Endothelial cell of umbilical vein (primary cell): ENCODE data around the gene CC2D2B. TPM values are rescaled to one million over a fixed set of nuclear protein-coding genes. Genes with fewer than 3 reads are reported as not detected.

Experiments
- BruUV-seq: library from RNA; stranded (reverse); fragments of 400-500 nt; replicated peaks from 2 replicates; lab custom pipeline; 2021; lab: Mats Ljungman, UMichigan
- CTCF ChIA-PET: fragments of 300-600, 350-600 bp; sonication (Branson Sonifier 250); formaldehyde crosslinking; loops from one replicate; lab custom pipeline; 2021; ENCODE audit warnings: antibody characterized with exemption, inconsistent platforms; lab: Charles Lee
- POLR2A ChIA-PET: fragments of 300-600, 350-600 bp; sonication (Branson Sonifier 250); formaldehyde crosslinking; loops from one replicate; lab custom pipeline; 2021; ENCODE audit warnings: antibody characterized with exemption, inconsistent platforms; lab: Charles Lee
- DNase-seq: peaks from one replicate; pipeline ENCODE4 v3.0.0-alpha.2; 2011; ENCODE audit warnings: low read depth, low spot score
- FAIRE-seq: peaks from 2 replicates; lab custom pipeline; 2011; peaks lifted over from hg19 to GRCh38; lab: Jason Lieb, UNC
- H2AFZ ChIP-seq: 2 replicates; pipeline ENCODE4 v1.6.0; 2012; ENCODE audit warnings: low read depth, low read length, control low read depth, inconsistent platforms
- H3K27ac ChIP-seq: 2 replicates; pipeline ENCODE4 v1.5.1; 2011; ENCODE audit warnings: low read depth, mild to moderate bottlenecking, control low read depth, low read length, moderate library complexity; ENCODE audit not compliant: insufficient read depth
- H3K27me3 ChIP-seq, 2 experiments: 2 replicates each; pipeline versions ENCODE4 v1.6.0 to v1.6.1; 2011; ENCODE audit warnings: low read length in 2 of 2, mixed read lengths in 1 of 2; ENCODE audit not compliant: control insufficient read depth in 2 of 2, insufficient read depth in 2 of 2
- H3K36me3 ChIP-seq, 2 experiments: 2 replicates in 1 of 2; 3 replicates in 1 of 2; pipeline ENCODE4 v1.5.1; 2011; ENCODE audit warnings: low read length in 2 of 2, mild to moderate bottlenecking in 1 of 2, moderate library complexity in 1 of 2; ENCODE audit not compliant: control insufficient read depth in 2 of 2, insufficient read depth in 2 of 2; ENCODE audit errors: extremely low read depth in 1 of 2
- H3K4me1 ChIP-seq: 3 replicates; pipeline ENCODE4 v1.5.1; 2011; ENCODE audit warnings: mild to moderate bottlenecking, low read length; ENCODE audit not compliant: control insufficient read depth, insufficient read depth; ENCODE audit errors: extremely low read depth
- H3K4me2 ChIP-seq: 2 replicates; pipeline ENCODE4 v1.6.1; 2011; ENCODE audit warnings: low read length, control low read depth, mixed read lengths; ENCODE audit not compliant: insufficient read depth
- H3K4me3 ChIP-seq, 3 experiments: fragments of 200-600 bp in 1 of 3; sonication (generic), shearing (Covaris generic) in 1 of 3; replicated peaks in 1 of 3; 2 replicates each; pipeline ENCODE4 v1.5.1; 2011 to 2016; ENCODE audit warnings: control low read depth in 3 of 3, low read length in 3 of 3, mild to moderate bottlenecking in 2 of 3, inconsistent platforms in 1 of 3, low read depth in 1 of 3, moderate library complexity in 1 of 3; ENCODE audit not compliant: insufficient read depth in 1 of 3
- H3K79me2 ChIP-seq: 2 replicates; pipeline ENCODE4 v1.6.0; 2012; ENCODE audit warnings: low read length, inconsistent platforms; ENCODE audit not compliant: control insufficient read depth, insufficient read depth
- H3K9ac ChIP-seq: replicated peaks from 2 replicates; pipeline ENCODE3; 2011; ENCODE audit warnings: low read length, control low read depth; ENCODE audit not compliant: insufficient read depth; ENCODE audit errors: extremely low read depth
- H3K9me1 ChIP-seq: replicated peaks from 3 replicates; pipeline ENCODE4 v1.6.0; 2011; ENCODE audit warnings: mild to moderate bottlenecking, low read length; ENCODE audit not compliant: control insufficient read depth, insufficient read depth; ENCODE audit errors: extremely low read depth
- H3K9me3 ChIP-seq: replicated peaks from 2 replicates; pipeline ENCODE4 v1.5.1; 2012; ENCODE audit warnings: low read length, inconsistent platforms; ENCODE audit not compliant: control insufficient read depth, insufficient read depth
- H4K20me1 ChIP-seq: replicated peaks from 2 replicates; pipeline ENCODE3; 2011; ENCODE audit warnings: mild to moderate bottlenecking, low read length; ENCODE audit not compliant: control insufficient read depth, insufficient read depth; ENCODE audit errors: extremely low read depth
- EZH2 ChIP-seq: IDR thresholded peaks from 2 replicates; pipeline ENCODE4 v1.6.1; 2012; ENCODE audit warnings: borderline replicate concordance, low read depth, mild to moderate bottlenecking, moderate library complexity, low read length, inconsistent platforms; ENCODE audit not compliant: severe bottlenecking
- FOS ChIP-seq: IDR thresholded peaks from 2 replicates; pipeline ENCODE4 v1.6.1; 2011; ENCODE audit warnings: mild to moderate bottlenecking, low read length, moderate library complexity, borderline replicate concordance; ENCODE audit not compliant: insufficient read depth
- GATA2 ChIP-seq: IDR thresholded peaks from 2 replicates; pipeline ENCODE4 v1.7.0; 2011; ENCODE audit warnings: low read depth, mild to moderate bottlenecking, moderate library complexity, mixed read lengths, low read length; ENCODE audit not compliant: insufficient read length, insufficient read depth
- JUN ChIP-seq: IDR thresholded peaks from 2 replicates; pipeline ENCODE4 v1.6.1; 2011; ENCODE audit warnings: borderline replicate concordance, low read depth; ENCODE audit not compliant: insufficient read length, insufficient read depth
- MYC ChIP-seq: IDR thresholded peaks from one replicate; pipeline ENCODE4 v1.6.1; 2011; ENCODE audit warnings: mild to moderate bottlenecking, low read depth, low read length
- POLR2AphosphoS5 ChIP-seq: IDR thresholded peaks from 2 replicates; pipeline ENCODE4 v1.6.1; 2012; ENCODE audit warnings: low read depth, mild to moderate bottlenecking, control low read depth, low read length, moderate library complexity; ENCODE audit not compliant: insufficient read depth
- dilution Hi-C: fragments of 300-500 bp; cut with MboI; formaldehyde crosslinking; loops from one replicate; pipeline ENCODE4 v1.15.0; 2019; ENCODE audit warnings: low sequenced_read_pairs; ENCODE audit not compliant: extremely low pct_ligation_motif_present
- intact Hi-C: fragments of 100-400 bp; cut with micrococcal nuclease; formaldehyde crosslinking; loops from one replicate; pipeline ENCODE4 v1.10.0; 2022
- microRNA-seq: library from miRNA; unstranded; fragments of <30 nt; microRNA quantifications from one replicate; pipeline ENCODE4 v1.2.0, GENCODE V29; 2021; ENCODE audit warnings: borderline number of aligned reads, borderline replicate concordance
- polyA plus RNA-seq, 4 experiments: library from polyadenylated mRNA; depleted of rRNA in 3 of 4; stranded (reverse) in 3 of 4; unstranded in 1 of 4; fragments of >200 nt; gene quantifications; 2 replicates each; pipeline versions ENCODE4 v1.2.1 to v1.2.3, GENCODE V29; 2011 to 2012; ENCODE audit warnings: missing spikeins in 1 of 4
- small RNA-seq: library from RNA; depleted of rRNA; stranded (forward); fragments of <200 nt; gene quantifications from one replicate; pipeline ENCODE3, GENCODE V24; 2012; ENCODE audit warnings: low replicate concordance, low read depth; ENCODE audit not compliant: insufficient read depth, insufficient read length
- total RNA-seq: library from RNA; stranded (reverse); gene quantifications from 2 replicates; pipeline ENCODE4 v1.2.3, GENCODE V29; 2021
- TF ChIP-seq, protein P1 (sequence below): IDR thresholded peaks from 2 replicates; pipeline ENCODE4 v1.6.1; 2011; ENCODE audit not compliant: insufficient read depth, insufficient read length
- TF ChIP-seq, protein P2 (sequence below), 2 donors: IDR thresholded peaks; 1 replicate in 1 of 2; 2 replicates in 1 of 2; pipeline ENCODE4 v1.5.1; 2011; ENCODE audit warnings: low read length in 2 of 2, mild to moderate bottlenecking in 2 of 2, moderate library complexity in 2 of 2, control low read depth in 1 of 2, inconsistent platforms in 1 of 2, low read depth in 1 of 2; ENCODE audit not compliant: insufficient read depth in 1 of 2; ENCODE audit errors: extremely low read depth in 1 of 2

The CC2D2B gene
- total and polyA plus RNA-seq, 2 donors (not counting 3 experiments of a cell fraction or from before 2014, with no cell fraction given), result 0.21 to 1.2 TPM

DNA sequence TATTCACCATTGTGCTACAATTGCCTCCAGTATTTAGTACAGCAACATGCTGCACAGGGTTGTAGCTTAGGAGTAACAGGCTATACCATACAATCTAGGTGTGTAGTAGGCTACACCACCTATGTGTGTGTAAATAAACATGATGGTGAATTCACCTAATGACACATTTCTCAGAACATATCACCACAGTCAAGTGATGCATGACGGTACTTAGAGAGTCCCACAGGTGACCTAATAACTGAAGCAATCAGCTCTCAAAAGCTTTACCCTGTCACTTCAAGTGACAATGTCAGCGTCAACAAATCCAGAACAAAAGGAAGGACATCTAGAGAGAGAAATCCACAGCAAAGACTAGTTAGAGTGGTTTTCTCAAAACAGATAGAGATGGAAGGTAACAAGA is 174.4 kb downstream of the CC2D2B start:
- BruUV-seq, result no TSS peak
- no peaks in the 10 kb centered on the region for H3K27me3 ChIP-seq
- H3K79me2 ChIP-seq, result no peaks in the 10 kb centered on the region
- H3K4me1 ChIP-seq, result no peaks in the 10 kb centered on the region
- ChIA-PET CTCF (interaction anchor here (0.6 to 1.5 kb wide), 2 partner anchors 12 to 65 kb away, joined by 3 to 6 read pairs; no protein-coding TSS in a partner anchor), POLR2A (no interaction called here)
- no peaks in the 10 kb centered on the region for H3K9me1 ChIP-seq
- TF ChIP-seq, protein P1, sequence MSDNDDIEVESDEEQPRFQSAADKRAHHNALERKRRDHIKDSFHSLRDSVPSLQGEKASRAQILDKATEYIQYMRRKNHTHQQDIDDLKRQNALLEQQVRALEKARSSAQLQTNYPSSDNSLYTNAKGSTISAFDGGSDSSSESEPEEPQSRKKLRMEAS, result no peak
- TF ChIP-seq, protein P2, sequence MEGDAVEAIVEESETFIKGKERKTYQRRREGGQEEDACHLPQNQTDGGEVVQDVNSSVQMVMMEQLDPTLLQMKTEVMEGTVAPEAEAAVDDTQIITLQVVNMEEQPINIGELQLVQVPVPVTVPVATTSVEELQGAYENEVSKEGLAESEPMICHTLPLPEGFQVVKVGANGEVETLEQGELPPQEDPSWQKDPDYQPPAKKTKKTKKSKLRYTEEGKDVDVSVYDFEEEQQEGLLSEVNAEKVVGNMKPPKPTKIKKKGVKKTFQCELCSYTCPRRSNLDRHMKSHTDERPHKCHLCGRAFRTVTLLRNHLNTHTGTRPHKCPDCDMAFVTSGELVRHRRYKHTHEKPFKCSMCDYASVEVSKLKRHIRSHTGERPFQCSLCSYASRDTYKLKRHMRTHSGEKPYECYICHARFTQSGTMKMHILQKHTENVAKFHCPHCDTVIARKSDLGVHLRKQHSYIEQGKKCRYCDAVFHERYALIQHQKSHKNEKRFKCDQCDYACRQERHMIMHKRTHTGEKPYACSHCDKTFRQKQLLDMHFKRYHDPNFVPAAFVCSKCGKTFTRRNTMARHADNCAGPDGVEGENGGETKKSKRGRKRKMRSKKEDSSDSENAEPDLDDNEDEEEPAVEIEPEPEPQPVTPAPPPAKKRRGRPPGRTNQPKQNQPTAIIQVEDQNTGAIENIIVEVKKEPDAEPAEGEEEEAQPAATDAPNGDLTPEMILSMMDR (IDR thresholded peaks at IDR 0.05; ENCODE audit: extremely low read depth in 1 of 2, insufficient read depth in 1 of 2, low read depth in 1 of 2, low read length in 2 of 2), result no peak
- TF ChIP-seq POLR2AphosphoS5, result no peak
- no peak for TF ChIP-seq EZH2
- TF ChIP-seq MYC, result no peak
- no peak for TF ChIP-seq JUN
- no peak for TF ChIP-seq FOS
- no peak for TF ChIP-seq GATA2
- dilution Hi-C loops (no loop called here), intact Hi-C loops (no loop called here)
- no peak overlapping the region for H3K27ac ChIP-seq
- FAIRE-seq, result no peak
- no peaks in the 10 kb centered on the region for H3K9me3 ChIP-seq
- H3K36me3 ChIP-seq, result no peaks in the 10 kb centered on the region
- H3K9ac ChIP-seq, result no peak overlapping the region
- H2AFZ ChIP-seq, result no peak overlapping the region
- no peak overlapping the region for H3K4me2 ChIP-seq
- no peaks in the 10 kb centered on the region for H4K20me1 ChIP-seq
- H3K4me3 ChIP-seq, result no peak overlapping the region
- DNase-seq, result no peak

Small RNA genes within 50 kb of the gene (microRNA-seq; reads per million reads assigned to microRNA genes)
- 13.8 reads per million, percentile 31 among the genes with 10 or more reads in this experiment for gene MIR3157

Small RNA genes within 50 kb of the gene (small RNA-seq; reads per million reads assigned to genes)
- gene MIR3157, result not detected

Other genes starting within 250 kb of the CC2D2B start
- 40.4 and 42.9 TPM in 2 replicates for gene TCTN3, start 214.0 kb upstream of the CC2D2B start, total RNA-seq
- gene TCTN3, start 214.0 kb upstream of the CC2D2B start, polyA plus RNA-seq, result 52.6 and 55.9 TPM in 2 replicates
- gene ENTPD1, start 151.8 kb upstream of the CC2D2B start, total RNA-seq, result 23.0 and 27.0 TPM in 2 replicates
- 9.1 and 10.2 TPM in 2 replicates for gene ENTPD1, start 151.8 kb upstream of the CC2D2B start, polyA plus RNA-seq
- gene CCNJ, start 135.6 kb downstream of the CC2D2B start, total RNA-seq, result 22.4 and 25.5 TPM in 2 replicates
- 23.5 and 27.6 TPM in 2 replicates for gene CCNJ, start 135.6 kb downstream of the CC2D2B start, polyA plus RNA-seq
- 11.9 and 12.1 TPM in 2 replicates for gene ZNF518A, start 222.3 kb downstream of the CC2D2B start, total RNA-seq
- gene ZNF518A, start 222.3 kb downstream of the CC2D2B start, polyA plus RNA-seq, result 1.9 and 2.9 TPM in 2 replicates